HG03103 (cell line): ENCODE measurements around the gene AP1M1.

Experiments used
- ATAC-seq: cut with Tn5 transposase; IDR thresholded peaks from one replicate; pipeline ENCODE4 v1.9.1; 2021; ENCODE audit warnings: low read depth; ENCODE audit not compliant: unreplicated experiment

Gene AP1M1

DNA sequence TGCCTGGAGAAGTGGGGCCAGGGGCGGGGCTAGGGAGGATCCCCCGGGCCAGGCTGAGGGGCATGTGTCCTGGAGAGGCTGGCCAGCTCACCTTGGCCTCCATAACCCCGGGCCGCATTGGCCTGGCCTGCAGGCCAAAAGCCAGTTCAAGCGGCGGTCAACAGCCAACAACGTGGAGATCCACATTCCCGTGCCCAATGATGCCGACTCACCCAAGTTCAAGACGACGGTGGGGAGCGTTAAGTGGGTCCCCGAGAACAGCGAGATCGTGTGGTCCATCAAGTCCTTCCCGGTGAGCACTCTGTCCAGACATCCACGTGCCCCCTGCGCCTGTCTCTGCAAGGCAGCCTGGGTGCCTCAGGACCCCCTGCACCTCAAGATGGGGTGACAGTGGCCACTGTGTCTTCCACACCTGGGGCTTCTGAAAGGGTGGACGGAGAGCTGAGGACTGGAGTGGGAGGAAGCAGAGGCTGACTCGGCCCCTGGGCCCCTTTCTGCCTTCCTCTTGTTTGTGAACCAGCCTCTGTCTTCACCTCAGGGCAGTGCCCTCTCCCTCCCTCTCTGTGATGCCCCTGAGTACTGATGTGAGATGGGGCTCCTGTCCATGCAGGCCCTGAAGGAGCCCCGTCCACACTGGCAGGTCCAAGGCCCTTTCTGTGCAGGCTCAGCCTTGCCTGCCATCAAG, 31.1 kb downstream of the AP1M1 start:
- ATAC-seq, result no peak

DNA sequence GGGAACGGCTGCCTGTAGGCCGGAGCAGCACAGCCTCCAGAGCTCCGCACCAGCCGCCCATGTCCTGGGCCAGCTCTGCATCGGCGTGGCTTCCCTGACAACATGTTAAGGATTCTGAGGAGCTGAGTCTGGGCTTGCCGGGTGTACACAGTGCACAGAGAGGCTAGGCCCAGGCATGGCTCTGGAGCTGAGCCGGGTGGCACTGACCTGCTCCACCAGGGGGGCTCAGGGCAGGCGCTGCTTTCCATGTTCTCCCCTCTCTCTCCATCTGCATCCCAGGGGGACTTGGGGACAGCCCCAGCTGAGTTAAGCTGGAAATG, 31.6 kb downstream of the AP1M1 start:
- no peak for ATAC-seq

DNA sequence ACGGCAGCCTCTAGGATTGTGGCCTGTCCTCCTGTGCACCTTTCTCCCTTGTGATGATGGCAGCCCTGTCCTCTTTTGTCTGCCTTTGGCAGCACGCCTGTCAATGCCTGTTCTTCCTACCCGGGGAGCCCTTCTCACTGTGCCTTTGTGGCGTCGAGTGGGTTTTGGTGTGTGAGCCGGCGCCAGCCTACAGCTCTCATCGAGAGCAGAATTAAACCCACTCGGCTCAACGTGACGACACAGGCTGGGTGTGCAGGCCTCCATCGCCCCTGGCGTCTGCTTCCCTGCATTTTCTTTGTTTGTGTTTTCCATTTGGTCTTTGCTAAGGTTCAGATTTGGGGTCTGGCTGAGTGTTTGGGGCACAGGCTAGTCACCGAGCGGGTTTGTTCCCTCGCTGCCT, 34.4 kb downstream of the AP1M1 start:
- no peak for ATAC-seq

DNA sequence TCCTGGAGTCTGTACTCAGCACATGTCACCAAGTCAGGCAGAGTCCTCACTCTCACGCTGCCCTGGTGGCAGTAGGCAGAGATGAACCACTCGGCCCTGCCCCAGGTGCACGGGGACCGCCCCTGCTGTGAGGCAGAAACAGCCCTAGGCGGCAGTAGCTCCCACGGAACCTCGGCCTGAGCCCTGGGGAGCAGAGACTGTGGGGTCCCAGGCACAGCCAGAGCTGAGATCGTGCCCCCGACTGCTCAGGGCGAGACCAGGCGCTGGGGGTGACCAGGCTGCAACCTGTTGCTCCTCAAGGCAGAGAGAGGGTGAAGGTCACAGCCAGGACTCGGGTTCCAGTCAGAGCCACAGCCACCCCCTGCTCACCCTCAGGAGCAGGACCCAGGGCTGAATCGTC, 34.9 kb downstream of the AP1M1 start:
- ATAC-seq, result no peak

DNA sequence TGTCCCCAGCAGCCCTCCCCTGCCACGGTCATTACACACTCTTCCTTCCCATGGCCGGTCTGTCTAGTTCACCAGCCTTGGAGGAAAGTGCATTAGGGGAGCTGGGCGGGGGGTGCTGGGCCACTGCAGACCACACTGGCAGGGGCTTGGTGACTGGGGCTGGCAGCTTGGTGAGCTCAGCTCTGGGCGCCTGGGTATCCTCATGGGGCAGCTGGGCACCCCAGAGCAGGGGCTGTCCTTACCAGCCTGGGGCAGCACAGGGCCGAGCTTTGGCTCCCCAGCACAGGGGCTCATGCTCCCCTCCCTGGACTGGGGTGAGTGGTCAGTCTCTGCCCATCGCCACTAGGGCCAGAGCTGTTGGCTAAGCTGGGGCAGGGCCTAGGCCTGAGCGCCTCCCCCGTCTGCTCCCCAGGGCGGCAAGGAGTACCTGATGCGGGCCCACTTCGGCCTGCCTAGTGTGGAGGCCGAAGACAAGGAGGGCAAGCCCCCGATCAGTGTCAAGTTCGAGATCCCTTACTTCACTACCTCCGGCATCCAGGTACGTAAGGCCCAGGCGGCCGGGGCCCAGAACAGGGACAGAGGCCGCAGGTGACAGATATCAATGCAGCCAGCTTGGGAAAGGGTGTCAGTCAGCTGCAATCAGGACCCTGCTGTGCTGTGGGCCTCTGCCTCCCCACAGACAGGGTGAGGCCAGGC, 35.5 kb downstream of the AP1M1 start:
- no peak for ATAC-seq

DNA sequence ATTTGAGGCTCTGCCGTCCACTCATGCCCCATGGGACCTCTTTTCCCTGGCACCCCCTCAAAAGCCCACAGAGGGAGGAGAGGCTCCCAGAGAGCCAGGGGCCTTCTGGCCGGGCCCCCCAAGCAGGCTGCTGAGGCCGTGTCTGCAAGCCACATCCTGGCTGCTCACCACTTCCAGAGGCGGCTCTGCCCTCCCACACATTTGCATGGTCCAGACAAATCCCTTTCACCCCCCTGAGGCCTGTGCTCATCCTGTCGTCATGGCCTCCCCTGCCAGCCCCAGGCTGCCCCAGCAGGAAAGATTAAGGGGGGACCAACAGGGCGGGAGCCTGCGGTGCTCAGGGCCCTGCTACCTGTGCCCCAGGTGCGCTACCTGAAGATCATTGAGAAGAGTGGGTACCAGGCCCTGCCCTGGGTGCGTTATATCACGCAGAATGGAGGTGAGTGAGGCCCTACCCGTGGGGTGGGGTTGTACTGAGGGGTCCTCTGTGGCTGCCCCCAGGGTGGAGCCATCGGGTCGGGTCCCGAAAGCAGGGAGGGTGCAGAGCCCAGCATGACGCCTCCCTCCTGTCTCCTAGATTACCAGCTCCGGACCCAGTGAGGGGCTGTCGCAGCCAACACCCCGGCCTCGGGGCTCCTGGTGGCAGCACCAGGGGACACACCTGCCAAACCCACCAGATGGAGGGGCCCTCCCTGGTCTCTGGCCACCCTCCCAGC, 36.3 kb downstream of the AP1M1 start:
- no peak for ATAC-seq

DNA sequence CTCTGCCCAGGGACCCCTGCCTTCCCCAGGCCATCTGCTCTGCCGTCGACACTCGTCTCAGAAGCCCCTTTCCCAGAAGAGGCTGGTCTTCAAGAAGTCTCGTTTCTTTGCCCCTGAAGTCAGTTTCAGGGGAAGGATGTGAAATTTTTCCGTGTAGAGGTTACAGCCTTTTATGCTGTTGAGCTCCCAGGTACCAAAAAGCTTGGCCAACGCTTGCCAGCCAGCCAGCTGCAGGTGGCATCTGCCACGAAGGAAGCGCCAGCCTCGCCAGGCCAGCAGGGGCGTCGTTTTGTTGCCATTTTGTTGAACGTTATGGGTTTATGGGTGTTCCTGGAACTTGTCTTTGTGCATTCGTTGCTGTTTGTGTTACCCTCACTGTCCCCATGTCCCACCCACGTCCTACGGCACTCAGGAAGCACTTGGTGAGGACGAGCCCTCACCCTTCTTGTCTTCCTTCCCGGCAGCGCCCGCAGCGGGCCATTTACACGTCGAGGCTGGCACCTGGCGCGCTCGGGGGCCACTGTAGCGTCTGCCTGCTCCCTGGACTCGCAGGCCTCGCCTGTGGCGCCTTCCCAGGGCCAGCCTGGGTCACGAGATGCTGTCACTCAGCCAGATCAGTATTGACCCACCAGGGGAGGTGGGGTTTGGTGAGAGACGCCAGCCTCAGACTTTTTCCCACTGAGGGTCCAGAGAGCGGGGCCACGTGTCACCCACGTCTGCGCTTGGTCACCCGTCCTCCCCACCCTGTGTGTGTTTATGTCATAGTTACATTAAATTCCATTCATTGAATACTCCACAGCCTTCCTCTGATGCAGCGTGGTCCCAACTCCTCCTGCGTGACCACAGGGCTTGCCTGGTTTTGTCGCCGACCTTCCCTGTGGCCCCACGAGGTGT, 37.1 kb downstream of the AP1M1 start:
- ATAC-seq, result no peak

DNA sequence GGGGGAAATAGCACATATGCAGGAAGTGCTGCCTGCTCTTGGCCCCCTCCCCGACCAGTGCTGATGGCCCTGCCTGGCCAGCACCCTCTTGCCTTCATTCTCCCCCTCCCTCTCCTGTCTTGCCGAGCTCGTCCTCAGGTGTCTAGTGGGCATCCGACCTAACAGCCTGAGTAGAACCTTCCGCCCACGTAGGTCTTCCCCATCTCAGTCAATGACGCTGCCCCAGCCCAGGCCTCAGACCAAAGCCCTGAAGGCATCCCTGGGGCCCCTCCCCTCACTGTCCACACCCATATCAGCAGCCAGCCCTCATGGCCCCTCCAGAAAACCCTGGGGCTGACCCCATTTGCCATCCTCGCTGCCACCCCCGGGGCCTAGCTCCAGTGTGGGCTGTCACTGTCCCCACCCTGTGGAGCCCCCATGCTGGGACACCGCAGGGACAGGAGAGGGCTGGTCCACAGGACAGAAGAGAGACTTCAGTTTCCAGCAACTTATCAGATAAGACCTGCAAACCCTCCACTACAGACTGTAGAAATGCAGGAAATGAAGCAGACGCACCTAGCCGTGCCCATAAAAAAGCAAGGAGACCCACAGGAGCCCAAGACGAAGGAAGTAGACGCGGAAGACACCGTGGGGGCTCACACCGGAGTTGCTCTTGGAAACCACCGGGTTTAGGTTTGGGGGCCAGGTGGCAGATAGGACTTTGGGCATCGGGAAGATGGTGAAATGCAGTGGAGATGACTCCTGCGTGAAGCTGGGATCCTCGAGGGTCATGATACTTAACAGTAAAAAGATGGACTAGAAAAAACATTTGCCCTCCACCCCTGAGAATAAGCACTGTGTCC, 38.3 kb downstream of the AP1M1 start:
- no peak for ATAC-seq

DNA sequence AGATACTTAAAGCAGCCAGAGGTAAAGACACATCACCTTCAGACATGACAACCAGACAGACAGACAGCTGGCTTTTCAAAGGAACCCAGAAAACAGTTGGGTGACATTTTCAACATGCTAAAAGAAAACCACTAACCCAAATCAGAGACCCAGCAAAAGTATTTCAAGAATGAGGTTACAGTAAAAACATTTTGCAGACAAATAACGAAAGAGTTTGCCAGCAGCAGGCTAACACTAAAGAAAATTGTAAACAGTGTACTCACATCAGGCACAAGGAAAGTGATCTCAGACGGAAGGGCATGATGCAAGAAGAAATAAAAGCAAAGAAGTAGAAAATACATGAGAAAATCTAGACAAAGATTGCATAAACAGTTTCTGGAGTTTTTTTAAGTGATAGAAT, 46.4 kb downstream of the AP1M1 start:
- ATAC-seq, result no peak

DNA sequence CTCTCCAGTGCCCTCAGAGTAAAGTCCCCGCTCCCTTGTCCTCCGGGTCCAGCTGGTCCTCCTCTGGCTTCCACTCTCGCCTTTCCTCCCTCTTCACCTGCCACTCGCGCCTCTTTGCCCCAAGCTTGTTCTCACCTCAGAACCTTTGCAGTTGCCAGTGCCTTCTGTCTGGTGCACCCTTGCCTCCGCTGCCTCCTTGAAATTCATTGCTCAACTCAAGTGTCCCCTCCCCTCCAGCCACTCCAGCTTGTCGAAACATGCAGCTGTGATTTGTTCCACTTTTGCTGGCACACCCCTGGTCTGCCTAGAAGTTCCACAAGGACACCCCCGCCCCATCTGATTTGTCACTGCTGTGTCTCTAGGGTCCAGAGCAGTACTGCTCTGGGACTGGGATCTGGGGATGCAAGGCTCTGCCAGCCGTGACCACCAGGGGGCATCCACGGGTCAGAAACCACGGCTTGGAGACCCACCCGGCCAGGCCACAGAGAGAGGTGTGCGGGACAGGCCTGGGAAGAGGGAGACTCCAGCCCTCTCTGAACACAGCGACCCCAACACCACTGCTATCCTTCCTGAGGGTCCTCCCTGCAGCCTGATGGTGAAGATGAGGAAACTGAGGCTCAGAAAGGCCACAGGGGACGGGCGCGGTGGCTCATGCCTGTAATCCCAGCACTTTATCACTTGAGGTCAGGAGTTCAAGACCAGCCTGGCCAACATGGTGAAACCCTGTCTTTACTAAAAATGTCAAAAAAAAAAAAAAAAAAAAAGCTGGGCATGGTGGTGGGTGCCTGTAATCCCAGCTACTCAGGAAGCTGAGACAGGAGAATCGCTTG, 49.9 kb downstream of the AP1M1 start:
- ATAC-seq, result no peak

DNA sequence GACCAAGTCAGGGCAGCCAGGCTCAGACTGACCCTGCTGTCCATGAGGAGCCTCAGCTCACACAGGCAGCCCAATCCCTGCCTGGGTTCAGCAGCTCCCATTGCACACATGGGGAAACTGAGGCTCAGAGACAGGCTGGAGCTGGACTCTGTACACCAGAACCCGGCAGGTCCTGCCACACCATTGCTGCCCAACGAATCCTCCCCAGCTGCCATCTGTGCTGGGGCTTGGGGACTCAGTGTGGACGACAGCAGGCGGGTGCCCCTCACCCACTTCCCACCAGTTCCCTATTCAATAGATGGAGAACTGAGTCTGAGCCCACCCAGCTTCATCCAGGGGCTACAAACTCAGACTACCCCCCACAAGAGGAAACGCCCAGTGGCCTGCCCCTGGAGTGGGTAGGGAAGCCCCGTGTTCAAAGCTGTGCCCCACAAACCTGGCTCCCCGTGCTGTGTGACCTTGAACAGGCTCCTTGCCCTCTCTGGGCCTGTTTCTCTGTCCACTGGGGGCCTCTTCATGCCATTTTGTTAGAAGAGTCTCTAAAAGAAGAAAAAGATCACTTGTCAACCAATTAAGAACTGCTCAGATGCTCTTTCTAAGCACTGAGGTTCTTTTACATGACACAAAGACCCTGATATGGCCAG, 50.8 kb downstream of the AP1M1 start:
- no peak for ATAC-seq

DNA sequence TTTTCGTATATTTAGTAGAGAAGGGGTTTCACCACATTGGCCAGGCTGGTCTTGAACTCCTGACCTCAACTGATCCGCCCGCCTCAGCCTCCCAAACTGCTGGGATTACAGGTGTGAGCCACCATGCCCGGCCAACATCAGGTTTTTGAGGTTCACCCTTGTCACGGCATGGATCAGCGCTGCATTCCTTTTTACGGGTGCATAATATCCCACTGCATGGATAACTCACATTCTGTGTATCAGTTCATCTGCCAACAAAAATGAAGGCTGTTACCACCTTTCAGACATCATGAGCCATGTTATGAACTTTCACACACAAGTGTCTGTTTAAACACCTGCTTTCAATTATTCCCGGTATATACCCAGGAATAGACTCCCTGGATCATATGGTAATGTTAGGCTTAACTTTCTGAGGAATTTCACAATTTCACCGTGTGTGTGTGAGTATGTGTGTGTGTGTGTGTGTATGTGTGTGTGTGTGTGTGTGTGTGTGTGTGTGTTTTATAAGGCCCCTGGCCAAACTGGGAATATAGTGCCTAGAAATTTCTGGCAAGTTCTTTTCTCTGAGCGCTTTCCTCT, 52.2 kb downstream of the AP1M1 start:
- ATAC-seq, result no peak

DNA sequence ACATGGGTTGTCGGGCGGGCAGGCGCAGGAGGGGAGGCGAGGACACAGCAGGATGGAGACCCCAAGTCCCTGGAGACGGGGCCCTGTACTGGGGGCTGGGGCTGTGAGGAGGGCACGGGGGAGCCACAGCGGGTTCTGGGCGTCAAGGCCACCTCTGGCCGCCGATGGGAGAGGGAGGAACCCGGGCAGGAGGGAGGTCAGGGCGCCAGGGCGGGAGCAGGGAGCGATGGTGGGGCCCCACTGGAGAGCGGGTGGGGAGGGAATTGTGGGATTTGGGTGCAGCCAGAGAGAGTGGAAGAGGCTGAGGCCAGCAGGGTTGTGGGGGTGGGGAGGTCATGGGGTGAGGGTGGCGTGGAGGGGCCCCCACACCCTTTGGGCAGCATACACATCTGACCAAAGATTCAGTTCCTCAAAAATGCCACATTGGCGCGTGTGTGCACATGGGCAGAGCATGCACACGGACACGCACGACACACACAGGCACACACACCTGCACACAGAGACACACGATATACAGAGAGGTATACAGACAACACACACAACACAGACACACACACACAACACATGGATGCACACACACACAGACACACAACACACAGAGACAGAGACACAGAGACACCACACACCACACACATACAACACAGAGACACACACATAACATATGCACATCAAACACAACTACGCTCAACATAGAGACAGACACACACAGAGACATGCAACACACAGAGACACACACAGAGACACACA, 54.9 kb downstream of the AP1M1 start:
- no peak for ATAC-seq

DNA sequence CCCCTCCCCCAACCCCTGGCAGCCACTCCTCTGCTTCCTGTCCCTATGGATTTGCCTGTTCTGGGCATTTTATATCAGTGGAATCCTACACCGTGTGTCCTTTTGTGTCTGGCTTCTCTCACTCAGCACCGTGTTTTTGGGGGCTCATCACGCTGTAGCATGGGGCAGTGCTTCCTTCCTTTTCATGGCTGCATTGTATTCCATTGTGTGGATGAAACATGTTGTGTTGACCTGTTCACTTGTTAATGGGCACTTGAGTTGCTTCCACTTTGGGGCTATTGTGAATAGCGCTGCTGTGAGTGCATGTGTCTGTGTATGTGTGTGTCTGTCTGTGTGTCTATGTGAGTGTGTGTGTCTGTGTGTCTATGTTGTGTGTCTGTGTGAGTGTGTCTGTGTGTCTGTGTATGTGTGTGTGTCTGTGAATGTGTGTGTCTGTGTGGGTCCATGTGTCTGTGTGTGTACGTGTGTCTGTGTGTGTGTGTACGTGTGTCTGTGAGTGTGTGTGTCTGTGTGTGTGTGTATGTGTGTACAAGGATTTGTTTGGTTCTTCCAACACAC, 57.2 kb downstream of the AP1M1 start:
- no peak for ATAC-seq

DNA sequence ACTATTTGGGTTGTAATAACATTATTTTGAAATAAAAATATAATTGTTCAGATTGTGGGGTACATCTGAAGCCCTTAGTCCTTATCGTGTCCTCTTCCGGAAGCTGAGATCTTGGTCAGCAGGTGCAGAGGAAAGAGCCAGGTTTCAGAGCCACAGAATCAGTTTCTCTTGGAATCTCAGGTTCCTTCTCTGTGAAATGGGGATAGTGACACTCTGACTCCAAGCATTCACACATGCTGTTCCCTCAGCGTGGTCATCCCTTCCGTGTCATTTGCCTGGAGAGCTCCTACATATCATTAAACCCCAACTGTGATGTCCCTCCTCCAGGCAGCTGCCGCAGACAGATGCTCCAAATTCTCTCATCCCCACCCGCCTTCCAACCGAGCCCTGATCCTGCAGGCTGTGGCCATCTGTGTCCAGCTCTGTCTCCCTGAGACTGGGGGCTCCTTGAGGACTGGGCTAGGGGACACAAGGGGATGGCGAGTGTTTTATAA, 59.8 kb downstream of the AP1M1 start:
- no peak for ATAC-seq

DNA sequence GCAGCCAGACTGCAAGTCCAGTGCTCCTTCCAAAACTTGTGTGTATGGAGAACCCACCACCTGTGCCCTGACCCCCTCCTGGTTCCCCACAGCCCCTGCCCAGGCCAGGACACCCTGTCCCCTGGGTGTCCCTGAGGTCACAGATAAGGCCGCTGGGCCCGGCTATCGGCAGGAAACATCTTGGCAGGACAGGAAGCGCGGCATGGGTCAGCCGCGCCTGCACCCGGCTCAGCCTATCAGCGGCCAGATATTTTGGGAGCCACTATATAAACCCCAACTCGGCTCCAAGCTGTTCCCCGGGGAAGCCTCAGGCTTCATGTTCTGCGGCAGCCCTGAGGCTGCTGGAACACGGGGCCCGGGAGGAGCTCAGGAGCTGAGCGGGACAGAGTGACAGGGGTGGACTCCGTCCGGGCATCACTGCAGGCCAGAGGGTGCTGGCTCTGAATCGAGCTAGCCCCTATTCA, 60.8 kb downstream of the AP1M1 start:
- no peak for ATAC-seq
